Stomach (tissue), 9 donors: ENCODE data around the gene ZNF225. TPM values are rescaled to one million over a fixed set of nuclear protein-coding genes. Genes with fewer than 3 reads are reported as not detected.

ENCODE experiments used
- DNase-seq, 2 donors: peaks; one replicate each; pipeline versions ENCODE4 v3.0.0 to v3.0.0-alpha.2; 2013 to 2019
- H3K27ac ChIP-seq, 5 donors: fragments of 200-600 bp in 4 of 5; sonication (generic) in 4 of 5; one replicate each; pipeline ENCODE4 v1.5.1; 2013 to 2019; ENCODE audit warnings: mild to moderate bottlenecking in 1 of 5, moderate library complexity in 1 of 5
- H3K27me3 ChIP-seq, 3 donors: fragments of 200-600 bp; sonication (generic); one replicate each; pipeline ENCODE4 v1.5.1; 2017 to 2019; ENCODE audit warnings: mixed run types in 1 of 3
- H3K36me3 ChIP-seq, 4 donors: fragments of 200-600 bp; sonication (generic); 1 replicate in 3 of 4; 2 replicates in 1 of 4; pipeline ENCODE4 v1.5.1; 2016 to 2019
- H3K4me1 ChIP-seq, 4 donors: fragments of 200-600 bp; sonication (generic); one replicate each; pipeline ENCODE4 v1.5.1; 2016 to 2019
- H3K4me3 ChIP-seq, 4 donors: fragments of 200-600 bp; sonication (generic) in 3 of 4; one replicate each; pipeline ENCODE4 v1.5.1; 2016 to 2019; ENCODE audit warnings: mild to moderate bottlenecking in 1 of 4
- H3K9me3 ChIP-seq, 4 donors: fragments of 200-600 bp; sonication (generic); one replicate each; pipeline ENCODE4 v1.5.1; 2016 to 2019
- EP300 ChIP-seq: sonication (generic); formaldehyde crosslinking; IDR thresholded peaks from one replicate; pipeline ENCODE4 v1.6.1; 2017; ENCODE audit warnings: antibody characterized with exemption
- POLR2A ChIP-seq, 4 donors: fragments of 450-650 bp; IDR thresholded peaks; one replicate each; pipeline ENCODE4 v1.6.1; 2016; ENCODE audit warnings: antibody characterized with exemption in 4 of 4, control low read depth in 2 of 4, mild to moderate bottlenecking in 1 of 4, moderate library complexity in 1 of 4
- POLR2AphosphoS5 ChIP-seq, 3 donors: sonication (generic); formaldehyde crosslinking; IDR thresholded peaks; one replicate each; pipeline ENCODE4 v1.6.1; 2016; ENCODE audit warnings: antibody characterized with exemption in 3 of 3
- WGBS, 5 donors: extraction: QIAGEN DNeasy Blood & Tissue Kit in 3 of 5; methylation state at CpG; one replicate each; pipeline versions ENCODE4 v1.1.5 to v1.1.7; 2013 to 2018; 5-methylcytosine and 5-hydroxymethylcytosine counted together
- intact Hi-C: fragments of 100-400 bp; cut with DNase I; formaldehyde crosslinking; loops from one replicate; pipeline ENCODE4 v1.15.1; 2023; ENCODE audit warnings: low total_unique reads
- polyA plus RNA-seq, 3 donors: library from polyadenylated mRNA; stranded (reverse); fragments of 200-250 nt; gene quantifications; one replicate each; pipeline ENCODE4 v1.2.3, GENCODE V29; 2013
- total RNA-seq, 5 donors: library from RNA; depleted of rRNA; stranded (reverse); fragments of >200 nt; gene quantifications; one replicate each; pipeline versions ENCODE4 v1.1.0 to v1.2.3, GENCODE V29; 2014 to 2016
- TF ChIP-seq, protein P1 (sequence below), 7 experiments: fragments of 450-650 bp in 4 of 7; fragments of 200-600 bp in 3 of 7; sonication (generic) in 3 of 7; IDR thresholded peaks; one replicate each; pipeline ENCODE4 v1.5.1; 2016 to 2019; ENCODE audit warnings: antibody characterized with exemption in 7 of 7, control low read depth in 2 of 7, mild to moderate bottlenecking in 1 of 7
- donor health status: healthy with polysubstance abuse.
- donor health status: Bipolar disorder and iron deficiency.
- donor health status: healthy.

ZNF225 gene
- total and polyA plus RNA-seq, 8 donors: 0.29 to 8.3 (median 1.5) TPM

GRCh38 chr19:44093931-44094765 lies 19.1 kb upstream of the ZNF225 start, which contains the start of gene ZNF224:
Gene ZNF224, plus strand, starts transcription at chr19:44094361. Its CDS starts 3,513 bp downstream, at chr19:44097874.
- WGBS, 5 donors: 0 to 1% (median 1%) methylated on average over 29 to 50 of the region's 50 CpGs
- H3K9me3 ChIP-seq: peaks cover 0 to 5% (median 0%) of the 10 kb centered on the region in 4 donors
- peaks cover 5 to 32% (median 26%) of the 10 kb centered on the region in 4 donors for H3K36me3 ChIP-seq
- no peaks in the 10 kb centered on the region for H3K27me3 ChIP-seq
- TF ChIP-seq POLR2A (IDR thresholded peaks at IDR 0.05) (no peak), POLR2AphosphoS5 (IDR thresholded peaks at IDR 0.05) (peak; percentile 9 to 71 (median 68))
- intact Hi-C loops: no loop called here
- peaks cover 3 to 18% (median 15%) of the 10 kb centered on the region in 4 donors for H3K4me1 ChIP-seq
- peak within 1 kb of the TSS; percentile 64 to 85 (median 76) for H3K27ac ChIP-seq
- peak within 1 kb of the TSS; percentile 71 to 96 (median 80) for H3K4me3 ChIP-seq
- DNase-seq: peak; percentile 89 to 98

DNA sequence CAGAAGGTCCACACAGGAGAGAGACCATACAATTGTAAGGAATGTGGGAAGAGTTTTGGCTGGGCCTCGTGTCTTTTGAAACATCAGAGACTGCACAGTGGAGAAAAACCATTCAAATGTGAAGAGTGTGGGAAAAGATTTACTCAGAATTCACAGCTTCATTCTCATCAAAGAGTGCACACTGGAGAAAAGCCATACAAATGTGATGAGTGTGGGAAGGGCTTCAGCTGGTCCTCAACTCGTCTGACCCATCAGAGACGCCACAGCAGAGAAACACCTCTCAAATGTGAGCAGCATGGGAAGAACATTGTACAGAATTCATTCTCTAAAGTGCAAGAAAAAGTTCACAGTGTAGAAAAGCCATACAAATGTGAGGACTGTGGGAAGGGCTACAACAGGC lies 5.4 kb upstream of the ZNF225 start:
- intact Hi-C loops: no loop called here
- no peak overlapping the region for H3K4me3 ChIP-seq
- DNase-seq: no peak
- no peaks in the 10 kb centered on the region for H3K27me3 ChIP-seq
- TF ChIP-seq POLR2A (IDR thresholded peaks at IDR 0.05): no peak
- TF ChIP-seq EP300: no peak
- TF ChIP-seq, protein P1, sequence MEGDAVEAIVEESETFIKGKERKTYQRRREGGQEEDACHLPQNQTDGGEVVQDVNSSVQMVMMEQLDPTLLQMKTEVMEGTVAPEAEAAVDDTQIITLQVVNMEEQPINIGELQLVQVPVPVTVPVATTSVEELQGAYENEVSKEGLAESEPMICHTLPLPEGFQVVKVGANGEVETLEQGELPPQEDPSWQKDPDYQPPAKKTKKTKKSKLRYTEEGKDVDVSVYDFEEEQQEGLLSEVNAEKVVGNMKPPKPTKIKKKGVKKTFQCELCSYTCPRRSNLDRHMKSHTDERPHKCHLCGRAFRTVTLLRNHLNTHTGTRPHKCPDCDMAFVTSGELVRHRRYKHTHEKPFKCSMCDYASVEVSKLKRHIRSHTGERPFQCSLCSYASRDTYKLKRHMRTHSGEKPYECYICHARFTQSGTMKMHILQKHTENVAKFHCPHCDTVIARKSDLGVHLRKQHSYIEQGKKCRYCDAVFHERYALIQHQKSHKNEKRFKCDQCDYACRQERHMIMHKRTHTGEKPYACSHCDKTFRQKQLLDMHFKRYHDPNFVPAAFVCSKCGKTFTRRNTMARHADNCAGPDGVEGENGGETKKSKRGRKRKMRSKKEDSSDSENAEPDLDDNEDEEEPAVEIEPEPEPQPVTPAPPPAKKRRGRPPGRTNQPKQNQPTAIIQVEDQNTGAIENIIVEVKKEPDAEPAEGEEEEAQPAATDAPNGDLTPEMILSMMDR (IDR thresholded peaks at IDR 0.05): no peak
- no peak for TF ChIP-seq POLR2AphosphoS5 (IDR thresholded peaks at IDR 0.05)
- H3K36me3 ChIP-seq: peaks cover 20 to 62% (median 54%) of the 10 kb centered on the region in 4 donors
- no peak overlapping the region for H3K27ac ChIP-seq
- H3K9me3 ChIP-seq: peaks cover 25 to 94% (median 75%) of the 10 kb centered on the region in 4 donors
- H3K4me1 ChIP-seq: peaks cover 6 to 12% (median 10%) of the 10 kb centered on the region in 4 donors
- 98 to 100% (median 99%) methylated on average over 3 of the region's 3 CpGs for WGBS, 5 donors

- no peak overlapping the region for H3K27ac ChIP-seq
- no peak overlapping the region for H3K4me3 ChIP-seq
- H3K9me3 ChIP-seq: peaks cover 25 to 77% (median 63%) of the 10 kb centered on the region in 4 donors
- H3K27me3 ChIP-seq: no peaks in the 10 kb centered on the region
- intact Hi-C loops: no loop called here
- DNase-seq: no peak
- peaks cover 13 to 22% (median 20%) of the 10 kb centered on the region in 4 donors for H3K4me1 ChIP-seq
- TF ChIP-seq POLR2AphosphoS5 (IDR thresholded peaks at IDR 0.05): no peak
- peaks cover 15 to 45% (median 36%) of the 10 kb centered on the region in 4 donors for H3K36me3 ChIP-seq
Observed at GRCh38 chr19:44109458-44109857, 3.7 kb upstream of the ZNF225 start.

GRCh38 chr19:44111910-44112463 lies 1.2 kb upstream of the ZNF225 start:
- WGBS, 5 donors: 15 to 18% (median 17%) methylated on average over 17 of the region's 17 CpGs
- peaks cover 5 to 34% (median 26%) of the 10 kb centered on the region in 4 donors for H3K36me3 ChIP-seq
- intact Hi-C loops: no loop called here

GRCh38 chr19:44112802-44113137 lies 429 bp upstream of the ZNF225 start:
- peaks cover 8 to 45% (median 32%) of the 10 kb centered on the region in 4 donors for H3K9me3 ChIP-seq
- intact Hi-C loops: no loop called here
- H3K4me1 ChIP-seq: peaks cover 13 to 25% (median 24%) of the 10 kb centered on the region in 4 donors
- H3K27me3 ChIP-seq: no peaks in the 10 kb centered on the region
- H3K4me3 ChIP-seq: peak overlapping the region; percentile 54 to 93 (median 84)
- 0 to 1% (median 1%) methylated on average over 11 of the region's 11 CpGs for WGBS, 5 donors
- H3K27ac ChIP-seq: peak overlapping the region in 3 of 5 donors; percentile 80 to 88 (median 82)
- H3K36me3 ChIP-seq: peaks cover under 1 to 34% (median 26%) of the 10 kb centered on the region in 4 donors
- TF ChIP-seq POLR2AphosphoS5 (IDR thresholded peaks at IDR 0.05) (no peak), POLR2A (IDR thresholded peaks at IDR 0.05) (peak in 1 of 4 donors; percentile 6), EP300 (no peak)
- TF ChIP-seq, protein P1 (IDR thresholded peaks at IDR 0.05): no peak
- DNase-seq: no peak

More at GRCh38 chr19:44111910-44112463, 1.2 kb upstream of the ZNF225 start:
- Histone ChIP-seq H3K27ac (no peak overlapping the region), H3K4me3 (peak overlapping the region in 3 of 4 donors; percentile 81 to 93 (median 88)), H3K27me3 (no peaks in the 10 kb centered on the region), H3K4me1 (peaks cover 13 to 25% (median 24%) of the 10 kb centered on the region in 4 donors), H3K9me3 (peaks cover 16 to 53% (median 40%) of the 10 kb centered on the region in 4 donors)
- peak in 1 of 2 donors; percentile 57 for DNase-seq
- TF ChIP-seq POLR2AphosphoS5 (IDR thresholded peaks at IDR 0.05) (no peak), POLR2A (IDR thresholded peaks at IDR 0.05) (no peak), EP300 (no peak)
- TF ChIP-seq, protein P1 (IDR thresholded peaks at IDR 0.05): no peak
